ENCODE measurements around the gene KCTD6. TPM values are rescaled to one million over a fixed set of nuclear protein-coding genes. Genes with fewer than 3 reads are reported as not detected.

The KCTD6 gene
- total RNA-seq, 4 donors from 2014 or later, result 13.6 to 16.8 (median 15.1) TPM

DNA sequence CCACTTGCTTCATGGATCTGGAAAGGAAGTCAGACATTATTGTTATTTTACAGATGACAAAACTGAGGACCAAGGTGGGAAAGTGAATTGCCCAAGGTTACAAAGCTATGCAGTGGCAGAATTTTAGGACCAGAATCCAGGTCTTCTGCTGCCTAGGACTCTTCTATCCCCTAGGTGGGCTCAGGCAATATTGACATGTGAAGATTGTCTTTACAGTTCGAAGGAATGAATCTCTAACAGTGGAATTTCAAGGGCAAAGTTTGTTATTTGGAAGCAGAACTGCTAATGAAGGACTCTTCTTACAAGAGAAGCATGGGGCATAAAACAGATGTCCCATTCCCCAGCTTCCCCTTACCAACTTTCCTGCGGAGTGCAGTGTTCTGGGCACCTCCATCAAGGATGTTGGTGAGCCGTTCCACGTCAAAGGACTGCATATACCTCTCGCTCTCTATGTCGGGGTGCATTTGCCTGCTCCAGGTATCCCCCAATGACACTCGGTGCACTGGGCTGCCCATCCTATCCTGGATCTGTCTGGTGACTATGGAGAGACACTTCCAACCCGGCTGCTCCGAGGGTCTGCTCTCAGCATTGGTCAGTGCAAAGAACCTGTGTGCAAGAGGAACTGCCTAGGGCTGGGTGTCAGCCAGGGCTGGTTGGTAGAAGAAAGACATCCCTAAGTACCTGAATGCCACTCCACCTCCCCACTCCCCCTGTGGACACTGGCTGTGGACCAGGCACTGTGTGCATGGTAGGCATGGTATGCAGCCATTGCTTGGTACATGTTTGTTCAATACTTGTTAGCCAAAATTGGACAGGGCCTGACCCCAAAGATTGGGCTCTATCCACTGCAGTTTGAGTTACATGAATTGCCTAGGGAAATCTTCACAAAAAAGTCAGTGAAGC lies 42.9 kb downstream of the KCTD6 start:
- intact Hi-C loops (cut with DNase I), result loop anchor here (5.0 to 10.0 kb wide), 3 partner anchors 43 to 350 kb away; partner anchors contain the start of gene KCTD6
- no peaks in the 10 kb centered on the region for H3K27me3 ChIP-seq
- peak; percentile 90 for DNase-seq (ENCODE audit: extremely low spot score)
- H3K27ac ChIP-seq (replicated peaks in 1 of 4), result no peak overlapping the region
- no peaks in the 10 kb centered on the region for H3K9me3 ChIP-seq
- TF ChIP-seq, protein P1, sequence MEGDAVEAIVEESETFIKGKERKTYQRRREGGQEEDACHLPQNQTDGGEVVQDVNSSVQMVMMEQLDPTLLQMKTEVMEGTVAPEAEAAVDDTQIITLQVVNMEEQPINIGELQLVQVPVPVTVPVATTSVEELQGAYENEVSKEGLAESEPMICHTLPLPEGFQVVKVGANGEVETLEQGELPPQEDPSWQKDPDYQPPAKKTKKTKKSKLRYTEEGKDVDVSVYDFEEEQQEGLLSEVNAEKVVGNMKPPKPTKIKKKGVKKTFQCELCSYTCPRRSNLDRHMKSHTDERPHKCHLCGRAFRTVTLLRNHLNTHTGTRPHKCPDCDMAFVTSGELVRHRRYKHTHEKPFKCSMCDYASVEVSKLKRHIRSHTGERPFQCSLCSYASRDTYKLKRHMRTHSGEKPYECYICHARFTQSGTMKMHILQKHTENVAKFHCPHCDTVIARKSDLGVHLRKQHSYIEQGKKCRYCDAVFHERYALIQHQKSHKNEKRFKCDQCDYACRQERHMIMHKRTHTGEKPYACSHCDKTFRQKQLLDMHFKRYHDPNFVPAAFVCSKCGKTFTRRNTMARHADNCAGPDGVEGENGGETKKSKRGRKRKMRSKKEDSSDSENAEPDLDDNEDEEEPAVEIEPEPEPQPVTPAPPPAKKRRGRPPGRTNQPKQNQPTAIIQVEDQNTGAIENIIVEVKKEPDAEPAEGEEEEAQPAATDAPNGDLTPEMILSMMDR (IDR thresholded peaks at IDR 0.05), result no peak
- TF ChIP-seq POLR2A (IDR thresholded peaks at IDR 0.05; ENCODE audit: low read depth) (no peak), EP300 (IDR thresholded peaks at IDR 0.05) (no peak), POLR2AphosphoS5 (IDR thresholded peaks at IDR 0.05) (no peak)
- peaks cover 30 to 49% (median 38%) of the 10 kb centered on the region in 4 donors for H3K4me1 ChIP-seq
- peaks cover 8 to 52% (median 39%) of the 10 kb centered on the region in 4 donors for H3K36me3 ChIP-seq
- 97% methylated on average over 9 of the region's 9 CpGs for WGBS
- no peak overlapping the region for H3K4me3 ChIP-seq

GRCh38 chr3:58535531-58536500 lies 43.9 kb downstream of the KCTD6 start:
- WGBS, result 19% methylated on average over 2 of the region's 2 CpGs
- no peak for DNase-seq (ENCODE audit: extremely low spot score)
- Histone ChIP-seq H3K4me3 (peak overlapping the region; percentile 49 to 60 (median 51)), H3K4me1 (peaks cover 30 to 49% (median 38%) of the 10 kb centered on the region in 4 donors), H3K27ac (replicated peaks in 1 of 4) (peak overlapping the region; percentile 75 to 84 (median 82)), H3K9me3 (no peaks in the 10 kb centered on the region), H3K27me3 (no peaks in the 10 kb centered on the region), H3K36me3 (peaks cover 7 to 42% (median 30%) of the 10 kb centered on the region in 4 donors)
- TF ChIP-seq EP300 (IDR thresholded peaks at IDR 0.05) (no peak), POLR2A (IDR thresholded peaks at IDR 0.05; ENCODE audit: low read depth) (no peak), POLR2AphosphoS5 (IDR thresholded peaks at IDR 0.05) (no peak)
- TF ChIP-seq, protein P1 (IDR thresholded peaks at IDR 0.05), result no peak
- intact Hi-C loops (cut with DNase I), result loop anchor here (10.0 kb wide), 1 partner anchor 351 kb away; no protein-coding TSS in a partner anchor

DNA sequence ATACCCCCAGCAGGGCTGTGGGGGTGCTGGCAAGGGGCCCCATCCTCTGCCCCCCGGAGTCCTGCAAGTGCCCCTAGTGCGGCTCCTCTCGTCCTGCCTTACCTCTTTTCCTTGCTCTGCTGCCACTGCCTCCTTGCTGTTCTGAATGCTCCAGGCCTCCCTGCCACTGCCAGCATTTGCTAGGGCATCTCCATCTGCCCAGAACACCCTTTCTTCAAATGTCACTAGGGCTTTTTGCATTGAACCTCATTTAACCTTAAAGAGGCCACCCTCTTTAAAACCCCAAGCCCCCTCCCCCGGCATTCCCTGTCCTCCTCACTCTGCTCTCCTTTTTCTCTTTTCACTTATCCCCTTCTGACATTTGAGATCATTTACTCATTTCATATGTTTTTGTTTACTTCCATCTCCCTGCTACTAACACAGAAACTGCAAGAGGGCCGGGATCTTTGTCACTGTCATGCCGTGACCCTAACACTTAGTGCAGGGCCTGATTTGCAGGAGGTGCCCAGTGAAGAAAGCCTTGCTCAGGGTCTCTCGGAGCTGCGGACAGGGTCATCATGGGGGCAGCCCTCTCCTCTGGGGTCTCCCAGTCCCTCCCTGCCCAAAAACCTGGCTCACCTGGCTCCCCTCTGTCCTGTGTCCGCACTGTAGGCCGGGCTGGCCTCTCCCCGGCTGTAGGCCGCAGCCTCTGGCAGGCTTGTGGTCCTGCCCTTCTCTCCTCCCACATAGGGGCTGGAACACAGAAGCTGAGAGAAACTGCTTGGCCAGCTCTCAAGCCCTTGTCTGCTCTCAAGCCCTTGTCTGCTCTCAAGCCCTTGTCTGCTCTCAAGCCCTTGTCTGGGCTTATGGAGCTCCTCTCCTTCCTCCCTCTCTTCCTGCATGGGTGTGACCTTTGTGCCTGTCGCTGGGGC lies 44.9 kb downstream of the KCTD6 start, which contains the start of gene ACOX2:
ACOX2 (minus strand) TSS at position 690 of the 911 bp plus-strand sequence. CDS start 2,084 bp downstream, outside the sequence.
- no peaks in the 10 kb centered on the region for H3K27me3 ChIP-seq
- peak within 1 kb of the TSS; percentile 49 to 60 (median 51) for H3K4me3 ChIP-seq
- H3K9me3 ChIP-seq, result no peaks in the 10 kb centered on the region
- peak; percentile 39 to 63 for TF ChIP-seq POLR2AphosphoS5 (IDR thresholded peaks at IDR 0.05)
- TF ChIP-seq, protein P1 (IDR thresholded peaks at IDR 0.05), result no peak
- peaks cover 0 to 33% (median 20%) of the 10 kb centered on the region in 4 donors for H3K36me3 ChIP-seq
- H3K27ac ChIP-seq (replicated peaks in 1 of 4), result peak within 1 kb of the TSS; percentile 75 to 84 (median 82)
- DNase-seq (ENCODE audit: extremely low spot score), result peak; percentile 91
- intact Hi-C loops (cut with DNase I), result loop anchor here (10.0 kb wide), 1 partner anchor 352 kb away; no protein-coding TSS in a partner anchor
- 24% methylated on average over 11 of the region's 13 CpGs for WGBS
- peaks cover 30 to 49% (median 38%) of the 10 kb centered on the region in 4 donors for H3K4me1 ChIP-seq

All from esophagus muscularis mucosa (tissue), 4 donors.